GM12878 (cell line): Measurements from ENCODE around the gene CA10. TPM values are rescaled to one million over a fixed set of nuclear protein-coding genes. Genes with fewer than 3 reads are reported as not detected.

Experiments
- ATAC-seq: fragments of 200-7000 bp; cut with Tn5 transposase; 3 replicates; pipeline ENCODE4 v1.9.1; 2020; ENCODE audit warnings: mild to moderate bottlenecking, moderate library complexity
- BruUV-seq: library from RNA; stranded (reverse); fragments of 400-500 nt; replicated peaks from 2 replicates; lab custom pipeline; 2021; lab: Mats Ljungman, UMichigan
- CTCF ChIA-PET: fragments of 300-600 bp; sonication (Branson Sonifier 250); formaldehyde crosslinking; extraction: SDS; loops from one replicate; lab custom pipeline; 2021; ENCODE audit warnings: inconsistent platforms; lab: Yijun Ruan, JAX
- POLR2A ChIA-PET: fragments of 350-600 bp; formaldehyde crosslinking; extraction: SDS; loops from one replicate; lab custom pipeline; 2021; ENCODE audit warnings: inconsistent platforms; lab: Charles Lee
- RAD21 ChIA-PET: fragments of 300-600 bp; sonication (Branson Sonifier 250); formaldehyde crosslinking; loops from one replicate; lab custom pipeline; 2023; ENCODE audit warnings: antibody characterized with exemption; ENCODE audit not compliant: unreplicated experiment; lab: Charles Lee
- SMC1A ChIA-PET: fragments of 300-600 bp; sonication (Branson Sonifier 250); formaldehyde crosslinking; loops from one replicate; lab custom pipeline; 2023; ENCODE audit not compliant: unreplicated experiment, uncharacterized antibody; lab: Charles Lee
- DNase-seq: peaks from one replicate; pipeline ENCODE4 v3.0.0-alpha.2; 2011; ENCODE audit warnings: low read depth, low spot score
- FAIRE-seq: peaks from 3 replicates; lab custom pipeline; 2011; peaks lifted over from hg19 to GRCh38; lab: Jason Lieb, UNC
- H2AFZ ChIP-seq: 2 replicates; pipeline ENCODE4 v1.6.0; 2011; ENCODE audit warnings: low read depth, low read length, control low read depth; ENCODE audit not compliant: control insufficient read depth
- H3K27ac ChIP-seq: 2 replicates; pipeline ENCODE4 v1.5.1; 2011; ENCODE audit warnings: control low read depth; ENCODE audit not compliant: control insufficient read depth, insufficient read depth
- H3K27me3 ChIP-seq, 2 experiments: replicated peaks in 1 of 2; 2 replicates each; pipeline versions ENCODE4 v1.6.0 to v1.6.1; 2011; ENCODE audit warnings: low read length in 1 of 2; ENCODE audit not compliant: control insufficient read depth in 2 of 2, insufficient read depth in 2 of 2
- H3K36me3 ChIP-seq, 2 experiments: 2 replicates each; pipeline ENCODE4 v1.5.1; 2011; ENCODE audit warnings: low read length in 1 of 2; ENCODE audit not compliant: control insufficient read depth in 2 of 2, insufficient read depth in 2 of 2
- H3K4me1 ChIP-seq: 2 replicates; pipeline ENCODE4 v1.6.1; 2011; ENCODE audit warnings: mild to moderate bottlenecking, low read length, moderate library complexity, mixed read lengths; ENCODE audit not compliant: control insufficient read depth, insufficient read depth
- H3K4me2 ChIP-seq: 2 replicates; pipeline ENCODE4 v1.6.0; 2011; ENCODE audit warnings: control low read depth; ENCODE audit not compliant: control insufficient read depth, insufficient read depth
- H3K4me3 ChIP-seq: fragments of 200-600 bp; sonication (generic); 2 replicates; pipeline ENCODE4 v1.5.1; 2016
- H3K79me2 ChIP-seq: 2 replicates; pipeline ENCODE4 v1.6.0; 2011; ENCODE audit warnings: low read length; ENCODE audit not compliant: control insufficient read depth, insufficient read depth
- H3K9ac ChIP-seq: 2 replicates; pipeline ENCODE4 v1.8.0; 2011; ENCODE audit warnings: low read length, control low read depth, mixed read lengths; ENCODE audit not compliant: control insufficient read depth, insufficient read depth
- H3K9me3 ChIP-seq: replicated peaks from 3 replicates; pipeline ENCODE4 v1.5.1; 2011; ENCODE audit warnings: mild to moderate bottlenecking, low read length; ENCODE audit not compliant: control insufficient read depth, insufficient read depth
- H4K20me1 ChIP-seq: 2 replicates; pipeline ENCODE4 v1.6.0; 2011; ENCODE audit not compliant: control insufficient read depth, insufficient read depth
- HDGF ChIP-seq: fragments of 450-650 bp; IDR thresholded peaks from 2 replicates; pipeline ENCODE4 v1.6.1; 2016; ENCODE audit warnings: antibody characterized with exemption
- NR2C2 ChIP-seq: IDR thresholded peaks from 2 replicates; pipeline ENCODE4 v1.6.1; 2011; ENCODE audit warnings: borderline replicate concordance, low read depth; ENCODE audit not compliant: control insufficient read depth, insufficient read length
- SMARCA5 ChIP-seq: fragments of 450-650 bp; IDR thresholded peaks from 2 replicates; pipeline ENCODE4 v1.6.1; 2017; ENCODE audit warnings: mild to moderate bottlenecking
- WGBS: methylation state at CpG from one replicate; pipeline ENCODE4 v1.1.6; 2016; ENCODE audit warnings: low lambda C conversion rate; ENCODE audit not compliant: insufficient replicate concordance, insufficient coverage; ENCODE audit errors: missing lambda C conversion rate; 5-methylcytosine and 5-hydroxymethylcytosine counted together
- in situ Hi-C: fragments of 300-500 bp; cut with MboI; formaldehyde crosslinking; loops from 9 replicates; pipeline ENCODE4 v1.14.3; 2018; ENCODE audit warnings: mixed read lengths
- intact Hi-C: fragments of 100-400 bp; cut with micrococcal nuclease; formaldehyde crosslinking; loops from one replicate; pipeline ENCODE4 v1.14.2; 2022; ENCODE audit not compliant: unreplicated experiment
- polyA plus RNA-seq, 11 experiments: library from polyadenylated mRNA; depleted of rRNA in 4 of 11; unstranded in 6 of 11; stranded (reverse) in 5 of 11; fragments of >200 nt; fragmentation: Nextera tagmentation in 4 of 11; fragmentation: Illumina TruSeq in 1 of 11; extraction: Ambion mirVana in 4 of 11; extraction: Trizol in 1 of 11; gene quantifications; 1 replicate in 1 of 11; 2 replicates in 10 of 11; pipeline versions ENCODE4 v1.2.1 to v1.2.3, GENCODE V29; 2011 to 2016; ENCODE audit warnings: inconsistent platforms in 2 of 11, missing spikeins in 2 of 11, low read depth in 1 of 11
- total RNA-seq, 4 experiments: library from RNA; depleted of rRNA in 3 of 4; stranded (reverse); fragments of >200 nt in 3 of 4; fragmentation: Illumina TruSeq in 1 of 4; extraction: Trizol in 1 of 4; gene quantifications; 2 replicates each; pipeline versions ENCODE4 v1.2.1 to v1.2.3, GENCODE V29; 2013 to 2021
- TF ChIP-seq, protein P1 (sequence below): fragments of 450-650 bp; IDR thresholded peaks from 2 replicates; pipeline ENCODE4 v1.6.1; 2017; ENCODE audit warnings: mild to moderate bottlenecking, moderate library complexity
- TF ChIP-seq, protein P2 (sequence below): fragments of 450-650 bp; IDR thresholded peaks from 2 replicates; pipeline ENCODE4 v1.6.1; 2017; ENCODE audit warnings: low read depth, mild to moderate bottlenecking, moderate library complexity

CA10 gene
- total and polyA plus RNA-seq, 10 of the 15 experiments (the other 5 are each of a cell fraction or from before 2014, with no cell fraction given): not detected

DNA sequence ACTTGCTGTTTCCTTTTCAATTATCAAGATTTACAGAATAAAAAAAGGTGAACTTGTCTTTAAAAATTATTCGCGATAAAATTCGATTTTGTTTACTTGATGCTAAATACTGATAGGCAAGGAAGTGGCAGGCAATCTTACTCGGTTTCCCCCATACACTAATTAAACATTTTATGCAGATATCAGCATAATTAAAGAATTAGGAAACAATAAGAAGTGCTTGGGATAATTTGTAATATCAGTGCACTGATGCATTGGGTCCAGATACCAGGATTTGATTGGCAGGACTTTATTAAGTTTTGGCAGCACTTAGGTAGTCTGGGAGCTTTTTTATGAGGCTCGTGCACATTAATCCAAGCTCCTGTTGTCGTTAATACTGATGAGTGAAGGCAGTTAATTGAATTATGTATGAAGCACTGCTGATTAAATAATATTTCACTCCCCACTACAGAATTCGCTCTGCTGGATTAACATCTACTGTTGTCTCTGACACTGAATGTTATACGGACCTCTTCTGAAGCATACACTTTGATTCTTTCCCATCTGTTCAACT is 165.6 kb downstream of the CA10 start:
- no TSS peak for BruUV-seq
- TF ChIP-seq SMARCA5 (no peak), NR2C2 (no peak), HDGF (no peak)
- TF ChIP-seq, protein P1, sequence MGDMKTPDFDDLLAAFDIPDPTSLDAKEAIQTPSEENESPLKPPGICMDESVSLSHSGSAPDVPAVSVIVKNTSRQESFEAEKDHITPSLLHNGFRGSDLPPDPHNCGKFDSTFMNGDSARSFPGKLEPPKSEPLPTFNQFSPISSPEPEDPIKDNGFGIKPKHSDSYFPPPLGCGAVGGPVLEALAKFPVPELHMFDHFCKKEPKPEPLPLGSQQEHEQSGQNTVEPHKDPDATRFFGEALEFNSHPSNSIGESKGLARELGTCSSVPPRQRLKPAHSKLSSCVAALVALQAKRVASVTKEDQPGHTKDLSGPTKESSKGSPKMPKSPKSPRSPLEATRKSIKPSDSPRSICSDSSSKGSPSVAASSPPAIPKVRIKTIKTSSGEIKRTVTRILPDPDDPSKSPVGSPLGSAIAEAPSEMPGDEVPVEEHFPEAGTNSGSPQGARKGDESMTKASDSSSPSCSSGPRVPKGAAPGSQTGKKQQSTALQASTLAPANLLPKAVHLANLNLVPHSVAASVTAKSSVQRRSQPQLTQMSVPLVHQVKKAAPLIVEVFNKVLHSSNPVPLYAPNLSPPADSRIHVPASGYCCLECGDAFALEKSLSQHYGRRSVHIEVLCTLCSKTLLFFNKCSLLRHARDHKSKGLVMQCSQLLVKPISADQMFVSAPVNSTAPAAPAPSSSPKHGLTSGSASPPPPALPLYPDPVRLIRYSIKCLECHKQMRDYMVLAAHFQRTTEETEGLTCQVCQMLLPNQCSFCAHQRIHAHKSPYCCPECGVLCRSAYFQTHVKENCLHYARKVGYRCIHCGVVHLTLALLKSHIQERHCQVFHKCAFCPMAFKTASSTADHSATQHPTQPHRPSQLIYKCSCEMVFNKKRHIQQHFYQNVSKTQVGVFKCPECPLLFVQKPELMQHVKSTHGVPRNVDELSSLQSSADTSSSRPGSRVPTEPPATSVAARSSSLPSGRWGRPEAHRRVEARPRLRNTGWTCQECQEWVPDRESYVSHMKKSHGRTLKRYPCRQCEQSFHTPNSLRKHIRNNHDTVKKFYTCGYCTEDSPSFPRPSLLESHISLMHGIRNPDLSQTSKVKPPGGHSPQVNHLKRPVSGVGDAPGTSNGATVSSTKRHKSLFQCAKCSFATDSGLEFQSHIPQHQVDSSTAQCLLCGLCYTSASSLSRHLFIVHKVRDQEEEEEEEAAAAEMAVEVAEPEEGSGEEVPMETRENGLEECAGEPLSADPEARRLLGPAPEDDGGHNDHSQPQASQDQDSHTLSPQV: no peak
- TF ChIP-seq, protein P2, sequence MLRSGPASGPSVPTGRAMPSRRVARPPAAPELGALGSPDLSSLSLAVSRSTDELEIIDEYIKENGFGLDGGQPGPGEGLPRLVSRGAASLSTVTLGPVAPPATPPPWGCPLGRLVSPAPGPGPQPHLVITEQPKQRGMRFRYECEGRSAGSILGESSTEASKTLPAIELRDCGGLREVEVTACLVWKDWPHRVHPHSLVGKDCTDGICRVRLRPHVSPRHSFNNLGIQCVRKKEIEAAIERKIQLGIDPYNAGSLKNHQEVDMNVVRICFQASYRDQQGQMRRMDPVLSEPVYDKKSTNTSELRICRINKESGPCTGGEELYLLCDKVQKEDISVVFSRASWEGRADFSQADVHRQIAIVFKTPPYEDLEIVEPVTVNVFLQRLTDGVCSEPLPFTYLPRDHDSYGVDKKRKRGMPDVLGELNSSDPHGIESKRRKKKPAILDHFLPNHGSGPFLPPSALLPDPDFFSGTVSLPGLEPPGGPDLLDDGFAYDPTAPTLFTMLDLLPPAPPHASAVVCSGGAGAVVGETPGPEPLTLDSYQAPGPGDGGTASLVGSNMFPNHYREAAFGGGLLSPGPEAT: no peak
- POLR2A ChIA-PET: no interaction called here

More for the DNA sequence above, 165.6 kb downstream of the CA10 start:
- no peak overlapping the region for H3K9ac ChIP-seq
- in situ Hi-C loops: no loop called here
- ChIA-PET RAD21 (no interaction called here), CTCF (no interaction called here), SMC1A (no interaction called here)
- DNase-seq: no peak
- no peaks in the 10 kb centered on the region for H3K9me3 ChIP-seq
- no peak overlapping the region for H2AFZ ChIP-seq
- no peaks in the 10 kb centered on the region for H3K4me1 ChIP-seq
- H3K4me2 ChIP-seq: no peak overlapping the region
- no peaks in the 10 kb centered on the region for H3K27me3 ChIP-seq
- no peaks in the 10 kb centered on the region for H3K79me2 ChIP-seq
- FAIRE-seq: no peak
- no peaks in the 10 kb centered on the region for H3K36me3 ChIP-seq
- H3K27ac ChIP-seq: no peak overlapping the region
- WGBS: 44% methylated on average over 8 of the region's 8 CpGs
- intact Hi-C loops: no loop called here
- no peak overlapping the region for H3K4me3 ChIP-seq
- no peak for ATAC-seq
- H4K20me1 ChIP-seq: no peaks in the 10 kb centered on the region
